ENCODE results near the gene METRNL.

METRNL gene

GRCh38 chr17:83081684-83082201, 2.3 kb downstream of the METRNL start:
- DNase-seq, result no peak

GRCh38 chr17:83082424-83082823, 3.0 kb downstream of the METRNL start:
- DNase-seq, result no peak

GRCh38 chr17:83082909-83083367, 3.5 kb downstream of the METRNL start:
- DNase-seq, result no peak

GRCh38 chr17:83083368-83084201, 4.2 kb downstream of the METRNL start:
- no peak for DNase-seq

GRCh38 chr17:83084214-83084613, 4.8 kb downstream of the METRNL start:
- DNase-seq, result no peak

GRCh38 chr17:83084621-83085056, 5.2 kb downstream of the METRNL start:
- DNase-seq, result peak; percentile 45

GRCh38 chr17:83085103-83085502, 5.7 kb downstream of the METRNL start:
- no peak for DNase-seq

GRCh38 chr17:83085526-83086198, 6.3 kb downstream of the METRNL start:
- DNase-seq, result no peak

GRCh38 chr17:83086199-83086880, 6.9 kb downstream of the METRNL start:
- no peak for DNase-seq

- no peak for DNase-seq
Observed at GRCh38 chr17:83086907-83087787, 7.7 kb downstream of the METRNL start.

- no peak for DNase-seq
Observed at GRCh38 chr17:83087788-83088360, 8.5 kb downstream of the METRNL start.

GRCh38 chr17:83088451-83088850, 9.0 kb downstream of the METRNL start:
- DNase-seq, result no peak

GRCh38 chr17:83088909-83089308, 9.5 kb downstream of the METRNL start:
- DNase-seq, result no peak

GRCh38 chr17:83089328-83090132, 10.1 kb downstream of the METRNL start:
- no peak for DNase-seq

GRCh38 chr17:83090444-83091256, 11.2 kb downstream of the METRNL start:
- no peak for DNase-seq

- DNase-seq, result no peak
Observed at GRCh38 chr17:83091257-83092141, 12.1 kb downstream of the METRNL start.

- DNase-seq, result no peak
Observed at GRCh38 chr17:83092186-83092585, 12.8 kb downstream of the METRNL start.

GRCh38 chr17:83092931-83093330, 13.5 kb downstream of the METRNL start:
- DNase-seq, result no peak

GRCh38 chr17:83093506-83093905, 14.1 kb downstream of the METRNL start:
- no peak for DNase-seq
